K562 (cell line): ENCODE measurements around the gene FN1. TPM values are rescaled to one million over a fixed set of nuclear protein-coding genes. Genes with fewer than 3 reads are reported as not detected.

ENCODE experiments used
- ATAC-seq: fragments of 200-7000 bp; cut with Tn5 transposase; 3 replicates; pipeline ENCODE4 v1.9.1; 2020; ENCODE audit warnings: moderate library complexity
- BruUV-seq: library from RNA; stranded (reverse); fragments of 400-500 nt; replicated peaks from 2 replicates; lab custom pipeline; 2021; lab: Mats Ljungman, UMichigan
- CTCF ChIA-PET: fragments of 300-600 bp; formaldehyde crosslinking; extraction: SDS; loops from one replicate; lab custom pipeline; 2021; ENCODE audit warnings: low intra/inter-chr PET ratio; lab: Yijun Ruan, JAX
- POLR2A ChIA-PET: fragments of 300-600, 350-650 bp; sonication (Branson Sonifier 250); formaldehyde crosslinking; extraction: SDS; loops from one replicate; lab custom pipeline; 2021; ENCODE audit warnings: antibody characterized with exemption, inconsistent platforms; lab: Yijun Ruan, JAX
- DNase-seq, 4 experiments: peaks; one replicate each; pipeline versions ENCODE4 v3.0.0 to v3.0.0-alpha.2; 2011 to 2018; ENCODE audit warnings: low spot score in 3 of 4, mixed read lengths in 3 of 4; ENCODE audit errors: extremely low read depth in 1 of 4
- FAIRE-seq: peaks from 2 replicates; lab custom pipeline; 2011; peaks lifted over from hg19 to GRCh38; lab: Jason Lieb, UNC
- H2AFZ ChIP-seq: 2 replicates; pipeline ENCODE4 v1.6.0; 2011; ENCODE audit warnings: low read depth, low read length, control low read depth, inconsistent platforms
- H3K27ac ChIP-seq: fragments of 200-600 bp; 3 replicates; pipeline ENCODE4 v1.8.0; 2011; ENCODE audit warnings: low read depth, mild to moderate bottlenecking, control low read depth, inconsistent platforms, low read length, moderate library complexity, mixed read lengths; ENCODE audit errors: extremely low read depth
- H3K27me3 ChIP-seq, 2 experiments: fragments of 300-600 bp in 1 of 2; 2 replicates in 1 of 2; 3 replicates in 1 of 2; pipeline versions ENCODE4 v1.6.0 to v1.8.0; 2011; ENCODE audit warnings: inconsistent platforms in 2 of 2, low read length in 2 of 2, mild to moderate bottlenecking in 1 of 2, mixed read lengths in 1 of 2, moderate library complexity in 1 of 2; ENCODE audit not compliant: control insufficient read depth in 2 of 2, insufficient read depth in 2 of 2
- H3K36me3 ChIP-seq: fragments of 300-600 bp; 3 replicates; pipeline ENCODE4 v1.8.0; 2011; ENCODE audit warnings: mild to moderate bottlenecking, low read length, inconsistent platforms; ENCODE audit not compliant: control insufficient read depth, insufficient read depth
- H3K4me1 ChIP-seq, 2 experiments: fragments of 200-600 bp in 1 of 2; replicated peaks in 1 of 2; 2 replicates in 1 of 2; 3 replicates in 1 of 2; pipeline versions ENCODE4 v1.5.1 to v1.8.0; 2011; ENCODE audit warnings: inconsistent platforms in 2 of 2, low read length in 2 of 2, mild to moderate bottlenecking in 1 of 2, mixed read lengths in 1 of 2, moderate library complexity in 1 of 2; ENCODE audit not compliant: control insufficient read depth in 2 of 2, insufficient read depth in 2 of 2
- H3K4me2 ChIP-seq: 2 replicates; pipeline ENCODE4 v1.6.1; 2011; ENCODE audit warnings: low read length, control low read depth, inconsistent platforms, mixed read lengths; ENCODE audit not compliant: insufficient read depth
- H3K4me3 ChIP-seq: fragments of 200-600 bp; sonication (generic), shearing (Covaris generic); 2 replicates; pipeline ENCODE4 v1.5.1; 2016; ENCODE audit warnings: control low read depth, inconsistent platforms
- H3K79me2 ChIP-seq: fragments of 200-600 bp; 3 replicates; pipeline ENCODE4 v1.8.0; 2011; ENCODE audit warnings: low read length, inconsistent platforms; ENCODE audit not compliant: control insufficient read depth, insufficient read depth
- H3K9ac ChIP-seq, 2 experiments: 2 replicates each; pipeline versions ENCODE4 v1.6.0 to v1.6.1; 2011; ENCODE audit warnings: low read depth in 2 of 2, low read length in 2 of 2, control low read depth in 1 of 2, inconsistent platforms in 1 of 2, mild to moderate bottlenecking in 1 of 2, mixed read lengths in 1 of 2; ENCODE audit not compliant: insufficient read depth in 1 of 2
- H3K9me1 ChIP-seq: one replicate; pipeline ENCODE4 v1.6.0; 2011; ENCODE audit warnings: inconsistent platforms, mild to moderate bottlenecking, low read length, moderate library complexity; ENCODE audit not compliant: control insufficient read depth, insufficient read depth
- H3K9me3 ChIP-seq: replicated peaks from 2 replicates; pipeline ENCODE4 v1.5.1; 2011; ENCODE audit warnings: low read depth, low read length, inconsistent platforms; ENCODE audit not compliant: control insufficient read depth, insufficient read depth
- H4K20me1 ChIP-seq: replicated peaks from 2 replicates; pipeline ENCODE4 v1.6.1; 2011; ENCODE audit warnings: low read length, inconsistent platforms, mixed read lengths; ENCODE audit not compliant: control insufficient read depth, insufficient read depth
- CUX1 ChIP-seq: fragments of 200-800 bp; sonication (Bioruptor generic); IDR thresholded peaks from 2 replicates; pipeline ENCODE4 v1.6.1; 2016; ENCODE audit warnings: missing genetic modification characterization, missing compliant biosample characterization
- EZH2 ChIP-seq: IDR thresholded peaks from 2 replicates; pipeline ENCODE4 v1.6.1; 2012; ENCODE audit warnings: low read depth, mild to moderate bottlenecking, inconsistent platforms, low read length, borderline replicate concordance
- HNRNPH1 ChIP-seq: fragments of 200-400 bp; formaldehyde crosslinking; optimal IDR thresholded peaks from 2 replicates; pipeline ENCODE3; 2017; ENCODE audit warnings: low read depth, mild to moderate bottlenecking, low read length, moderate library complexity
- MAFK ChIP-seq: IDR thresholded peaks from 2 replicates; pipeline ENCODE4 v1.6.1; 2011; ENCODE audit warnings: low read length, improper control_type of control experiment
- SMARCA5 ChIP-seq: fragments of 450-650 bp; IDR thresholded peaks from 2 replicates; pipeline ENCODE4 v1.6.1; 2016
- YBX1 ChIP-seq: fragments of 450-650 bp; IDR thresholded peaks from 2 replicates; pipeline ENCODE4 v1.7.1; 2016; ENCODE audit warnings: mild to moderate bottlenecking
- WGBS: fragments of 100-300 bp; shearing (Covaris generic); methylation state at CpG from one replicate; pipeline ENCODE4 v1.1.6; 2016; ENCODE audit warnings: low coverage, mixed read lengths; ENCODE audit not compliant: insufficient coverage; ENCODE audit errors: missing lambda C conversion rate; 5-methylcytosine and 5-hydroxymethylcytosine counted together
- in situ Hi-C: fragments of 300-500 bp; cut with MboI; formaldehyde crosslinking; loops from 4 replicates; pipeline ENCODE4 v1.15.0; 2018; ENCODE audit warnings: inconsistent platforms, mixed read lengths
- intact Hi-C: fragments of 100-400 bp; cut with micrococcal nuclease; formaldehyde crosslinking; loops from 2 replicates; pipeline ENCODE4 v1.14.2; 2022
- polyA plus RNA-seq, 8 experiments: library from polyadenylated mRNA; depleted of rRNA in 4 of 8; stranded (reverse) in 5 of 8; unstranded in 3 of 8; fragments of >200 nt; fragmentation: Nextera tagmentation in 2 of 8; fragmentation: Illumina TruSeq in 1 of 8; extraction: Ambion mirVana in 2 of 8; extraction: Trizol in 1 of 8; gene quantifications; 2 replicates each; pipeline versions ENCODE4 v1.2.1 to v1.2.3, GENCODE V29; 2011 to 2014; ENCODE audit warnings: inconsistent platforms in 1 of 8, missing spikeins in 1 of 8
- total RNA-seq, 7 experiments: library from RNA; depleted of rRNA in 6 of 7; stranded (reverse); fragments of >200 nt in 6 of 7; fragmentation: Illumina TruSeq in 2 of 7; extraction: Trizol in 2 of 7; gene quantifications; 2 replicates each; pipeline versions ENCODE4 v1.2.1 to v1.2.3, GENCODE V29; 2011 to 2021; ENCODE audit warnings: low replicate concordance in 1 of 7

The FN1 gene
- total and polyA plus RNA-seq, 9 of the 15 experiments (the other 6 are each of a cell fraction or from before 2014, with no cell fraction given), result 7.4 to 19.1 (median 11.2) TPM

- TF ChIP-seq SMARCA5 (no peak), MAFK (no peak), CUX1 (CRISPR knock-in tag) (no peak), EZH2 (no peak), HNRNPH1 (no peak), YBX1 (no peak)
- no peaks in the 10 kb centered on the region for H3K27me3 ChIP-seq
- no peak overlapping the region for H2AFZ ChIP-seq
- no peak overlapping the region for H3K27ac ChIP-seq
- no peak overlapping the region for H3K4me3 ChIP-seq
- 35% methylated on average over 6 of the region's 10 CpGs for WGBS
- BruUV-seq, result no TSS peak
- CTCF ChIA-PET, result no interaction called here
- no peak overlapping the region for H3K4me2 ChIP-seq
- no peak overlapping the region for H3K9ac ChIP-seq
- no peaks in the 10 kb centered on the region for H3K9me3 ChIP-seq
- H3K4me1 ChIP-seq, result no peaks in the 10 kb centered on the region
- intact Hi-C loops, result no loop called here
- H4K20me1 ChIP-seq, result no peaks in the 10 kb centered on the region
- no peak for FAIRE-seq
- no peak for DNase-seq
- peaks cover 3% of the 10 kb centered on the region; the same call in 1 of the 3 replicates for H3K36me3 ChIP-seq
- no peak for ATAC-seq
- in situ Hi-C loops, result no loop called here
- no peaks in the 10 kb centered on the region for H3K79me2 ChIP-seq
- no peaks in the 10 kb centered on the region for H3K9me1 ChIP-seq
- POLR2A ChIA-PET, result no interaction called here
These were observed 28.1 kb downstream of the FN1 start for GRCh38 chr2:215407590-215408264.
